K562 (cell line): ENCODE results near the gene SNCB. TPM values are rescaled to one million over a fixed set of nuclear protein-coding genes. Genes with fewer than 3 reads are reported as not detected.

Experiments used
- KDM2B ChIP-seq: fragments of 250-450 bp; sonication (Bioruptor Pico); IDR thresholded peaks from 2 replicates; pipeline ENCODE4 v1.8.0; 2021; ENCODE audit warnings: mild to moderate bottlenecking, moderate library complexity
- LARP7 ChIP-seq: fragments of 450-650 bp; IDR thresholded peaks from 2 replicates; pipeline ENCODE4 v1.6.1; 2016
- NR3C1 ChIP-seq: sonication (generic); formaldehyde crosslinking; IDR thresholded peaks from 2 replicates; pipeline ENCODE4 v1.8.1; 2022; ENCODE audit warnings: missing genetic modification reagents
- PYGO2 ChIP-seq: fragments of 450-650 bp; IDR thresholded peaks from 2 replicates; pipeline ENCODE4 v1.6.1; 2016; ENCODE audit warnings: mild to moderate bottlenecking, missing genetic modification characterization, moderate library complexity, missing compliant biosample characterization
- RAD21 ChIP-seq, 2 experiments: fragments of 250-450 bp in 1 of 2; fragments of 450-650 bp in 1 of 2; sonication (Bioruptor Pico) in 1 of 2; formaldehyde crosslinking in 1 of 2; IDR thresholded peaks in 1 of 2; conservative IDR thresholded peaks in 1 of 2; 2 replicates each; pipeline versions ENCODE4 v1.4.0 to v1.8.0; 2020 to 2022; ENCODE audit warnings: mild to moderate bottlenecking in 2 of 2, moderate library complexity in 1 of 2
- ZNF311 ChIP-seq: fragments of 250-450 bp; sonication (Bioruptor Pico); IDR thresholded peaks from 2 replicates; pipeline ENCODE4 v1.4.0; 2020; ENCODE audit warnings: mild to moderate bottlenecking, moderate library complexity
- ZNF589 ChIP-seq: fragments of 200-800 bp; sonication (Bioruptor generic); IDR thresholded peaks from 2 replicates; pipeline ENCODE4 v1.6.1; 2016; ENCODE audit warnings: low read depth, missing genetic modification characterization, missing compliant biosample characterization
- polyA plus RNA-seq, 8 experiments: library from polyadenylated mRNA; depleted of rRNA in 4 of 8; stranded (reverse) in 5 of 8; unstranded in 3 of 8; fragments of >200 nt; fragmentation: Nextera tagmentation in 2 of 8; fragmentation: Illumina TruSeq in 1 of 8; extraction: Ambion mirVana in 2 of 8; extraction: Trizol in 1 of 8; gene quantifications; 2 replicates each; pipeline versions ENCODE4 v1.2.1 to v1.2.3, GENCODE V29; 2011 to 2014; ENCODE audit warnings: inconsistent platforms in 1 of 8, missing spikeins in 1 of 8
- total RNA-seq, 7 experiments: library from RNA; depleted of rRNA in 6 of 7; stranded (reverse); fragments of >200 nt in 6 of 7; fragmentation: Illumina TruSeq in 2 of 7; extraction: Trizol in 2 of 7; gene quantifications; 2 replicates each; pipeline versions ENCODE4 v1.2.1 to v1.2.3, GENCODE V29; 2011 to 2021; ENCODE audit warnings: low replicate concordance in 1 of 7
- TF ChIP-seq, protein P1 (sequence below), 2 experiments: fragments of 450-650 bp; formaldehyde crosslinking in 1 of 2; IDR thresholded peaks; 2 replicates each; pipeline versions ENCODE4 v1.4.0 to v1.6.1; 2014 to 2020; ENCODE audit warnings: mild to moderate bottlenecking in 2 of 2, borderline replicate concordance in 1 of 2, low read depth in 1 of 2
- TF ChIP-seq, protein P2 (sequence below): sonication (generic); formaldehyde crosslinking; IDR thresholded peaks from 2 replicates; pipeline ENCODE4 v1.8.1; 2023; ENCODE audit warnings: mild to moderate bottlenecking, missing genetic modification reagents

The SNCB gene
- total and polyA plus RNA-seq, 9 of the 15 experiments (the other 6 are each of a cell fraction or from before 2014, with no cell fraction given), result not detected

DNA sequence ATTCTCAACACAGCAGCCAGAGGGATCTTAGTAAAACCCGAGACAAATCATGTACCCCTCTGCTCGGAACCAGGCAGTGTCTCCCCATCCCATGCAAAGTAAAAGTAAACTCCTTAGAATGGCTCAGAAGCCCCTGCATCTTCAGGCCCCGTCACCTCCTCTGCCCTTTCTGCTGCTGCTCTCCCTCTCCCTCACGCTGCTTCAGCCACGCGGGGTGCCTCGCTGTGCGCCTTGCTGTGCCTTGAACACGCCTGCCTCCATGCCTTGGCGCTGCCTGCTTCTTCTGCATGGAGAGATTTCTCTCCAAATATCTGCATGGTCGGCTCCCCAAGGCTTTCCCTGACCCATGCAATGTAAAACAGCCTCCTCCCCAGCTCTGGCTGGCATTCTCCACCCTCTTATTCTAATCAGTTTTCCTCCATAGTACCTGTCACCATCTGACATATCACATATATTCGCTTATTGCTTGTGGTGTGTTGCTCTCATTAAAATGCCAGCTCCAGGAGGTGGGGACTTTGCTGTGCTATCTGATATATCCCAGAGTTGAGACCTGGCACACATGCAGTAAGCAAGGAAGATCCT lies 28.3 kb downstream of the SNCB start (continued):
- TF ChIP-seq PYGO2 (tag) (no peak), LARP7 (no peak), ZNF589 (no peak), KDM2B (no peak), RAD21 (CRISPR knock-in tag; conservative IDR thresholded peaks at IDR 0.05 in 1 of 2, IDR thresholded peaks at IDR 0.05 in 1 of 2) (no peak), NR3C1 (CRISPR knock-in tag) (no peak), ZNF311 (CRISPR knock-in tag) (no peak)
- TF ChIP-seq, protein P1, sequence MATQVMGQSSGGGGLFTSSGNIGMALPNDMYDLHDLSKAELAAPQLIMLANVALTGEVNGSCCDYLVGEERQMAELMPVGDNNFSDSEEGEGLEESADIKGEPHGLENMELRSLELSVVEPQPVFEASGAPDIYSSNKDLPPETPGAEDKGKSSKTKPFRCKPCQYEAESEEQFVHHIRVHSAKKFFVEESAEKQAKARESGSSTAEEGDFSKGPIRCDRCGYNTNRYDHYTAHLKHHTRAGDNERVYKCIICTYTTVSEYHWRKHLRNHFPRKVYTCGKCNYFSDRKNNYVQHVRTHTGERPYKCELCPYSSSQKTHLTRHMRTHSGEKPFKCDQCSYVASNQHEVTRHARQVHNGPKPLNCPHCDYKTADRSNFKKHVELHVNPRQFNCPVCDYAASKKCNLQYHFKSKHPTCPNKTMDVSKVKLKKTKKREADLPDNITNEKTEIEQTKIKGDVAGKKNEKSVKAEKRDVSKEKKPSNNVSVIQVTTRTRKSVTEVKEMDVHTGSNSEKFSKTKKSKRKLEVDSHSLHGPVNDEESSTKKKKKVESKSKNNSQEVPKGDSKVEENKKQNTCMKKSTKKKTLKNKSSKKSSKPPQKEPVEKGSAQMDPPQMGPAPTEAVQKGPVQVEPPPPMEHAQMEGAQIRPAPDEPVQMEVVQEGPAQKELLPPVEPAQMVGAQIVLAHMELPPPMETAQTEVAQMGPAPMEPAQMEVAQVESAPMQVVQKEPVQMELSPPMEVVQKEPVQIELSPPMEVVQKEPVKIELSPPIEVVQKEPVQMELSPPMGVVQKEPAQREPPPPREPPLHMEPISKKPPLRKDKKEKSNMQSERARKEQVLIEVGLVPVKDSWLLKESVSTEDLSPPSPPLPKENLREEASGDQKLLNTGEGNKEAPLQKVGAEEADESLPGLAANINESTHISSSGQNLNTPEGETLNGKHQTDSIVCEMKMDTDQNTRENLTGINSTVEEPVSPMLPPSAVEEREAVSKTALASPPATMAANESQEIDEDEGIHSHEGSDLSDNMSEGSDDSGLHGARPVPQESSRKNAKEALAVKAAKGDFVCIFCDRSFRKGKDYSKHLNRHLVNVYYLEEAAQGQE (IDR thresholded peaks at IDR 0.05; ENCODE audit: borderline replicate concordance), result no peak
- TF ChIP-seq, protein P1 (CRISPR knock-in tag; IDR thresholded peaks at IDR 0.05; ENCODE audit: low read depth), result no peak
- TF ChIP-seq, protein P2, sequence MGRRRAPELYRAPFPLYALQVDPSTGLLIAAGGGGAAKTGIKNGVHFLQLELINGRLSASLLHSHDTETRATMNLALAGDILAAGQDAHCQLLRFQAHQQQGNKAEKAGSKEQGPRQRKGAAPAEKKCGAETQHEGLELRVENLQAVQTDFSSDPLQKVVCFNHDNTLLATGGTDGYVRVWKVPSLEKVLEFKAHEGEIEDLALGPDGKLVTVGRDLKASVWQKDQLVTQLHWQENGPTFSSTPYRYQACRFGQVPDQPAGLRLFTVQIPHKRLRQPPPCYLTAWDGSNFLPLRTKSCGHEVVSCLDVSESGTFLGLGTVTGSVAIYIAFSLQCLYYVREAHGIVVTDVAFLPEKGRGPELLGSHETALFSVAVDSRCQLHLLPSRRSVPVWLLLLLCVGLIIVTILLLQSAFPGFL (CRISPR knock-in tag), result no peak
